GM18909 (cell line): ENCODE data around the gene TCP1.
A peak's percentile ranks its signal among the peaks of the same experiment; 100 is the strongest.

Source experiments
- ATAC-seq: cut with Tn5 transposase; IDR thresholded peaks from one replicate; pipeline ENCODE4 v1.9.1; 2021; ENCODE audit warnings: mild to moderate bottlenecking; ENCODE audit not compliant: unreplicated experiment, poor library complexity

The TCP1 gene

DNA sequence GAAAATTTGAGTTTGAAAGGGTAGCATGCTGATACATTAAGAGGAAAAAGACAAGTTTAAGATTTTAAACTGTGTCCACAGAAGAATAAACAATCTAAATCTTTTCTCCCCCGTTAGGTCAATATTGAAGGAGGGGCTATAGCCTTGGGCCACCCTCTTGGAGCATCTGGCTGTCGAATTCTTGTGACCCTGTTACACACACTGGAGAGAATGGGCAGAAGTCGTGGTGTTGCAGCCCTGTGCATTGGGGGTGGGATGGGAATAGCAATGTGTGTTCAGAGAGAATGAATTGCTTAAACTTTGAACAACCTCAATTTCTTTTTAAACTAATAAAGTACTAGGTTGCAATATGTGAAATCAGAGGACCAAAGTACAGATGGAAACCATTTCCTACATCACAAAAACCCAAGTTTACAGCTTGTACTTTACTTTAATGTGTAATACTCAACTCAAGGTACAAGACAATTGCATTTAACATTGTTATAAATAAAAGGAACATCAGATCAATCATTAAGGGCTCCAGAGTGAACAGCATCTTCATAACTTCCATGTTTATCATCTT, 10.8 kb downstream of the TCP1 start:
- no peak for ATAC-seq

DNA sequence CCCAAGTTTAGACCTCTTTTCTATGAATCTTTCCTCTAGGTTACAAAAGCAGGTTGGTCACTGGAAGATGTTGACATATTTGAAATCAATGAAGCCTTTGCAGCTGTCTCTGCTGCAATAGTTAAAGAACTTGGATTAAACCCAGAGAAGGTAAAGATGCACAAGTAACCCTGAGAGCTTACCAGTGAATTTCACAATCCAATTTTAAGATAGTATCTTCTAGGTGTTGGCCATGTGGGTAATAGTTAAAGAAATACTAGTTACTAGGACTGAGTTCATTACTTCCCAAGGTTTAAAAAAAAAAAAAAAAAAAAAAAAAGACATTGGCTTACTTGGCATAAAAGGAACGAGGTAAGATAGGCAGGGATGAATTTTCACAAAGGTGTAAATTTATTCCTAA, 11.3 kb downstream of the TCP1 start:
- no peak for ATAC-seq

DNA sequence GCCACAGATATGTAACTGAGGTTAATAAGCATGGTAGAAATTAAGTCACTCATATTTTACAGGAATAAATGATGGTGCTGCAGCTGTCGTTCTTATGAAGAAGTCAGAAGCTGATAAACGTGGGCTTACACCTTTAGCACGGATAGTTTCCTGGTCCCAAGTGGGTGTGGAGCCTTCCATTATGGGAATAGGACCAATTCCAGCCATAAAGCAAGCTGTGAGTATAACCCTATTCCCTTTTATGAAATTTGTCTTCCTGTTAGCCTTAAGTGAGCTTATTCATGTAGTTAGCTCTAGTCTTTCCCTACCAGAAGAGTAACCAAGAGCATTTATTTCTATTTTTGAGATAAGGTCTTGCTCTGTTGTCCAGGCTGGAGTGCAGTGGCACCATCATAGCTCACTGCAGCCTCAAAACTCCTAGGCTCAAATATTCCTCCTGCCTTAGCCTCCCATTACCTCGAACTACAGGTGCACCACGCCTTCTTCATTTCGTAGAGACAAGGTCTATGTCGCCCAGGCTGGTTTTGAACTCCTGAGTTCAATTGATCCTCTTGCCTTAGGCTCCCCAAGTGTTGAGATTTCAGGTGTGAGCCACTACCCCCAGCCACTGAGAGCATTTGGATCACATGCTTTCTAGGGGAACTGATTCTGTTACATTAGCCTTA, 12.0 kb downstream of the TCP1 start:
- no peak for ATAC-seq

DNA sequence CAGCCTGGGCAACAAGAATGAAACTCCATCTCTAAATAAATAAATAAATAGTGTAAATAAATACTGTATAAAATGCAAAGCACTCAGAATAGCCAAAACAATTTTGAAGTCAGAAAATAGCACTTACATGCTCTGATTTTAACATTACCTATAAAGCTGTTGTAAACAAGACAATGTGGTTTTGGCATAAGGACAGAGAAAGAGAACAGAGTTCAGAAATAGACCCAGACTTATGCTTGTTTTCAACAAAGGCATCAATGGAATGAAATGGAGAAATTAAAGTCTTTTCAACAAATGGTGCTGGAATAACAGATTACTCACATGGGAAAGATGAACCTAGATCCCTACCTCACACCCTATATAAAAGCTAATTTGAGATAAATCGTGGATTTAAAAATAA, 17.2 kb downstream of the TCP1 start:
- no peak for ATAC-seq

DNA sequence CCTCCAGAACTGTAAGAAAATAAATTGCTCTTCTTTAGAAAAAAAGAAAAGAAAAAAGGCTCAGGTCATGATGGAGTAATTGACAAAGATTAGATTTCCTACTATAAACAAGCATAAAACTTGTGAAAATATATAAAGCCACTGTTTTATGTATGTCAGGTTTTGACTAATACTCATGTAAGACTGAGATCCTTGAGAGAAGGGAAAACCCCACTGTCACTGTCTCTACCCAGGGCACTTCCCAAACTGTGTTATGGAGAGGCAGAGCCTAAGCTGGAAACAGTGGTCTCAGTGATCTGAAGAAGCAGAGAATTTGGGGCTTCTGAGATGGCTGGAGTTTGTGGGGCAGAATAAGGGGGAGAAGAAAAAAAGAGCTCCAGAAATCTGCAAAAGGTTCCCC, 19.9 kb downstream of the TCP1 start:
- ATAC-seq = no peak

DNA sequence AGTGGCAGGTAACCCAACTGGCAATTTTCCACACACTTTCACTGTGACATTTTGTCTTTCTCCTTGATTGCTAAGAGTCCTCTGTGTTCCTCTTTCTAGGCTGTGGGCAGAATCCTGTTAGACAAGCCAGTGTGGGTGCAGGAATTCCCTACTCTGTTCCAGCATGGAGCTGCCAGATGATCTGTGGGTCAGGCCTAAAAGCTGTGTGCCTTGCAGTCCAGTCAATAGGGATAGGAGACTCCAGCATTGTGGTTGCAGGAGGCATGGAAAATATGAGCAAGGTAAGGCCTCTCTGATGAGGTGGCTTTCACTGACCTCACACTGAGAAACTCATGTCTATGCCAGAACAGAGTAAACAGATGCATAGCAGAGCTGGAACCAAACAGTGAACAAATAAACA, 22.5 kb downstream of the TCP1 start:
- no peak for ATAC-seq

DNA sequence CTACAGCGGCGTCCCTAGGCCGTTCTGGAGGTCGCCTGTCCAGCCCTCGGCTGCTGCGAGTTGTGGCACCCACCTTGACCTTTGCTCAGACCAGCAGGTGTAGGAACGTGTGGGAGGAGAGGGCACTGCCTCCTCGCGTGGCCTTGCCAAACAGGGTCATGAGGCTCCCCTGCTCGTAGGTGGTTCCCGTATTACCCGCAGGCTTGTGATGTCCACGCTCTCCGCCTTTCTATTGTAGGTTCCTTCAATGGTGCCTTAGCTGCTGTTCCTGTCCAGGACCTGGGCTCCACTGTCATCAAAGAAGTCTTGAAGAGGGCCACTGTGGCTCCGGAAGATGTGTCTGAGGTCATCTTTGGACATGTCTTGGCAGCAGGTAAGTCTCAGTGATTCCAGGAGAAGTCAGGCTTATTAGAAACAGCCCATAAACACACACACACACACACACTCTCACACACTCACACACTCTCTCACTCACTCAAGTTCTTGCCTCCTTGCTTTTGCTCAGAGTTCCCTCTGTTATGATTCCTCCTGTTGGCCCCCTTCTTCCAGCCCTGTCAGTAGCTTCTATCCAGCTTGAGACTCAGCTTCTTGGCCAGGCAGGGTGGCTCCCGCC, 26.6 kb downstream of the TCP1 start:
- ATAC-seq = peak; percentile 14

DNA sequence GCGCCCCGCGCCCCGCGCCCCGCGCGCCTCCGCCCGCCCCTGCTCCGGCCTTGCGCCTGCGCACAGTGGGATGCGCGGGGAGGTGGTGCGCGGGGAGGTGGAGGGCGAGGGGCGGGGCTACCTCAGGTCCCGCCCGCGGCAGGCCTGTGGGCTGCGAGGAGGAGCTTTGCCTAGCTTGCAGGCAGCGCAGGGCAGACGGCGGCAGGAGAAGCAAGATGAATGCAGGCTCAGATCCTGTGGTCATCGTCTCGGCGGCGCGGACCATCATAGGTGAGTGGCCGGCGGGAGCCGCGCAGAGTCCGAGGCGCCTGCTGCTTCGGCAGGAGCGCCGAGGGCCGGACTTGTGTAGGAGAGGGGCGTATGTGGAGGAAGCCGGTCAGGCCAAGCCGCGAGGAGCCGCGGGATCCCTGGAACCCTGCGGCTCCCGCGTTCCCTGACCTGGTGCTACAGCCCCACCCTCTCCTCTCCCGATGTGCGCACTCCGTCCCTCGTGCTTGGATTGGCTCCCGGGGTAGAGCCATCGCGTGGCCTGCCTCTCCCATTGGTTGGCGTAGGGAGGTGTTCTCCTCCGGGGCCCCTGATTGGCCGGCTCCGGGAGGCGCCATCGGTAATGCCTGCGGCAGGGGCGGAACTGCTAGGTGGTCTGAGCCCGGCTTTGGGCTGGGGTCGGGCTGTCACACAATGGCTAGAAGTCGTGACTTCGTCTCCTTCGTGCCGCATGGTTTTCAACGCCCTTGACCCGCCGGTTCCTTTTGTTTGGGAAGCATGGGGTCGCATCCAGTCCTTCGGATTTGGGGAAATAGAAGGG, 27.3 kb downstream of the TCP1 start, which contains the start of gene ACAT2:
ACAT2 (plus strand) TSS at position 173 of the 808 bp plus-strand sequence; CDS start at position 216, 43 bp downstream.
- peak; percentile 97 for ATAC-seq

DNA sequence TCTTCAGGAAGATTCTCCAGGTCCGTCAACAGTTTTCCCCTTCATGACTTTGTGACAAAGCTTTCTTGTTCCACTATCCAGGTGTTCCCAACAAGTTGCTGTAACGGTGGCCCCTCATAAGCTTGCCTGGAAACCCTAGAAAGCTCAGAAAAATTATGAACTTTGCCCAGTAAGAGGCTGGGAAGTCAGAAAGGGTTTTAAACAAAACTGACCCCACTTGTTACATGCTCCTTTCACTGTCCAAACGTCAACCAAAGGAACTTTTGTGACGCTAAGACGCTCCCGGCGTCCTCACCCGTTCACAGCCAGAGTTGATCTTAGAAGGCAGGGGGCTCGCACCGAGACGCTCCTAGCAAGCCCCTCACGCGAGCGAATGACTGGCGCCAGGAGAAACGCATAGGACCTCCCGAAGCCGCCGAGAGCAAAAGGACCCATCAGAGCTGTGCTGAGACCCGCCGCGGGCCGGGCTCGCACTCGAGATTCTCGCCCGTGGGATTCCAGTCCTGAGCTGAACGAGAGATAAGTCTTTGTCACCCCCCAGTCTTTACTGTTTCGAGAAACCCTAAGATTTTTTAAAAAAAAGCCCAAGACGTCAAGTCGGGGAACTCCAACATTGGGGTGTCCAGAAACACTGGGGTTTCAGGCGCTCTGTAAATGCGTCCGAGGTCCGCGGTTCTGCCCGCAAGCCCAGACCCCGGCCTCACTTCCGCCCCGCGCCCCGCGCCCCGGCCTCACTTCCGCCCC, 28.1 kb downstream of the TCP1 start:
- peak; percentile 6 for ATAC-seq

DNA sequence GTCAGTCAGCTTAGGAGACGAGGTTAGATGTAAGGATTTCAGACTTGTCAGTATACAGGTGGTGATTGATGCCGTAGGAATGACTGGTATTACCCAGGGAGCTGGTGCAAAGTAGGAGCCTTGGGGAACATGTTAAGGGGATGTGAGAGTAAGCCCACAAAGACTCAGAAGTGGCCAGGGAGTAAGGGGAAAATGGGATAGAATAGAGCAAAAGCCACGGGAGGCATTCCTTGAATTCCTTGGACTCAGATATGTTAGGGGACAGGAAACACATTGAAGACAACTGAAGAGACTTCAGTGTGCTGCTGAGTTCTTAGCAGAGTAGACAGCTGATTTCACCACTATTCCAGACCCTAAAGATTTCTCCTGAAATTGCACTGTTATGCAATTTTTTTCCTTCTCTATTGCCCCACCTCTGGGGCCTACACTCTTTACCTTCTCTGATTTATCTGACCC, 28.8 kb downstream of the TCP1 start:
- ATAC-seq = no peak

DNA sequence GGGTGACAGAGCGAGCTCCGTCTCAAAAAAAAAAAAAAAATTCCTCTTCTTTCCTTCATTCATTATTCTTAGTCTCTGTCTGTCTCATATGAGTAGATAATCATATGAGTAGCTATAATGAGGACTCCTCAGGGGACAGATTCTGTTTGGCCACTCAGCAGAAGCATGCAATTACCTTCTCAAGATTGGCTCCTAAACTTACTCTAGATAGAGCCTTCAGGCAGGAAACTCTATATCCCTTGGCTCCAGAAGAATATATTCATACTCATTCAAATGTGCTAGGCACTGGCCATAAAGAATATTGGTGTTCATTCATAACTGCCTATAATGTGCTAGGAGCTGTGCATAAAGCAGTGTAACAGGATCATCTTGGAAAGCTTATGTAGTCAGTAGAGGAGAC, 29.8 kb downstream of the TCP1 start:
- ATAC-seq = no peak

DNA sequence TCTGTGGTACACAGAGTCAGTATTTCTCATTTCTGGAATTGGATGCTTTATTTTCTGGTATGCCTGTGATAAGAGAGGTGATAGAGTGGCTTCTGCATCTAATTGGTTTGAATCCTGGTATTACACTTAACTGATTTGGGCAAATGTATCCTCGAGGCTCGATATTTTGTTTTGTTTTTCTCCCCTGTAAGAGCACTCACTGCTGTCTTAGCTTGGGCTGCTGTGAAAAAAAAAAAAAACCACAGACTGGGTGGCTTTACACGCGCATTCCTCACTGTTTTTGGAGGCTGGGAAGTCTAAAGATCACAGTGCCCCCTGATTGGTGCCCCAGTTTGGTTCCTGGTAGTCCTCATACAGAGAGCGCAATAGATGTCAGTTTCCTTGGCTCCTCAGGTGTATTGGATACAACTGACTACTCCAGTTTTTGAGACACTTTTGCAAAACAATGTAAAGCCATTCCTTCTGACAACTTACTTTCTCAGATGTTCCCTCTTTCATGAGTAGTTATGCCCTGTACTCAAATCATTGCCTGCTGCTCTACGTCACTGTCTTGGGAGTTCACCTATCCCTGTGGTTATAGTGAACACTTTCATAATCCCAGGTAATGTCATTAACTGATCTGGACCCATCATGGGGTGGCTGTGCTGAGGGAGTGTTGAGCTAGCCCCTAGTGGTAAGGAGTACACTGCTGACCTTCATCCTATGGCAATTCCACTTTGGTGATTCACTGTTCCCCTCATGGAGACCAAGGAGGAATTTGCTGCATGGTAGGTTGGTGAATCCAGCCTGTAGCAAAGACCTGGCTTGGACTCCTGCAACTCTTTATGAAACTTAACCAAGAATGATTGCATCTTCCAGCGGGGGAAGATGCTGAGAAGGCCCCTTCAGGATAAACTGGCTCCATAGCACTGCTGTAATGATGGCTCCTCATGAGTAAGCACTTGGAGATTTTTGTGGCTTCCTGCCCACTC, 31.1 kb downstream of the TCP1 start:
- ATAC-seq = no peak

DNA sequence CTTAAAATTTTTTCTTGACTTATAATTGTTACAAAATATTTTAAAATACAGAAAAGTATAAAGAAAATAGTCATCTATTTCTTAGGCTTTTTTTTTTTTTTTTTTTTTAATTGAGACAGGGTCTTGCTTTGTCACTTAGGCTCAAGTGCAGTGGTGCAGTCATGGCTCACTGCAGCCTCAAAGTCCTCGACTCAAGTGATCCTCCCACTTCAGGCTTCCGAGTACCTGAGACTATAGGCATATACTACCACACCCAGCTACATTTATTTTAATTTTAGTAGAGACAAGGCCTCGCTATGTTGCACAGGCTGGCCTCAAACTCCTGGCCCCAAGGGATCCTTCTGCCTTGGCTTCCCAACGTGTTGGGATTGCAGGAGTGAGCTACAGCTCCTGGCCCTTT, 32.9 kb downstream of the TCP1 start:
- ATAC-seq = no peak

DNA sequence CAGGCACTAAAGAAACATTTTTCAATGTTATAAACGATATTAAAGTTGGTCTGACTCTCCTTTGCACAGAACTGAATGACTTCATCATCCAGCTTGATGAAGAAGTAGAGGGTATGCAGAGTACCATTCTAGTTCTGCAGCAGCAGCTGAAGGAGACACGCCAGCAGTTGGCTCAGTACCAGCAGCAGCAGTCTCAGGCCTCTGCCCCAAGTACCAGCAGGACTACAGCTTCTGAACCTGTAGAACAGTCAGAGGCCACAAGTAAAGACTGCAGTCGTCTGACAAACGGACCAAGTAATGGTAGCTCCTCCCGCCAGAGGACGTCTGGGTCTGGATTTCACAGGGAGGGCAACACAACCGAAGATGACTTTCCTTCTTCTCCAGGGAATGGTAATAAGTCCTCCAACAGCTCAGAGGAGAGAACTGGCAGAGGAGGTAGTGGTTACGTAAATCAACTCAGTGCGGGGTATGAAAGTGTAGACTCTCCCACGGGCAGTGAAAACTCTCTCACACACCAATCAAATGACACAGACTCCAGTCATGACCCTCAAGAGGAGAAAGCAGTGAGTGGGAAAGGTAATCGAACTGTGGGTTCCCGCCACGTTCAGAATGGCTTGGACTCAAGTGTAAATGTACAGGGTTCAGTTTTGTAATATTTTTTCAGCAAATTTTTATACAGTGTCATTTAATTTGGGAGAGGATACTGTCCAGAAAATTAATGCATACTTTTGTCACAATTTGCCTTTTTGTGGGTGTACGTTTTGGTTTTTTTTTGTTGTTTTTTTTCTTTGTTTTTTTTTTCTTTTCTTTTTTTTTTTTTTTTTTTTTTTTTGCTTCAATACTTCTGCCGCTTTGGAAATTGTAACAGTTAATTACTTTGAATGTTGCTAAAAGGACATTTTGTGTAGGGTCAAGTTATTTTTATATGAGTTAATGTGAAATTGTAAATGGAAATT, 34.2 kb downstream of the TCP1 start:
- ATAC-seq = no peak

DNA sequence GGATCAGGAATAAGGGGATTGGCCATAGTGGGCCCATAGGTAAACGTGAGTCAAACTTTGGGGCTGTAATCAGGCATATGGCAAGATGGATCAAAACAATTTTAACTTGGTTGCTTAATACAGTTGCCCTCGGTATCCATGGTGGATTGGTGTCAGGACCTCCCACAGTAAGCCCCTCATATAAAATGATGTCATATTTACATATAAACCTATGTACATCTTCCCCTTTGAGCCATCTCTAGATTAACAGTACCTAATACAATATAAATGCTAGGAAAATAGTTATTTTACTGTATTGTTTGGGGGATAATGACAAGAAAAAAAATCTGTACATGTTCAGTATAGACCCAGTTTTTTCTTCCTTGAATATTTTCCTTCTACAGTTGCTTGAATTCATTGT, 35.0 kb downstream of the TCP1 start:
- no peak for ATAC-seq

DNA sequence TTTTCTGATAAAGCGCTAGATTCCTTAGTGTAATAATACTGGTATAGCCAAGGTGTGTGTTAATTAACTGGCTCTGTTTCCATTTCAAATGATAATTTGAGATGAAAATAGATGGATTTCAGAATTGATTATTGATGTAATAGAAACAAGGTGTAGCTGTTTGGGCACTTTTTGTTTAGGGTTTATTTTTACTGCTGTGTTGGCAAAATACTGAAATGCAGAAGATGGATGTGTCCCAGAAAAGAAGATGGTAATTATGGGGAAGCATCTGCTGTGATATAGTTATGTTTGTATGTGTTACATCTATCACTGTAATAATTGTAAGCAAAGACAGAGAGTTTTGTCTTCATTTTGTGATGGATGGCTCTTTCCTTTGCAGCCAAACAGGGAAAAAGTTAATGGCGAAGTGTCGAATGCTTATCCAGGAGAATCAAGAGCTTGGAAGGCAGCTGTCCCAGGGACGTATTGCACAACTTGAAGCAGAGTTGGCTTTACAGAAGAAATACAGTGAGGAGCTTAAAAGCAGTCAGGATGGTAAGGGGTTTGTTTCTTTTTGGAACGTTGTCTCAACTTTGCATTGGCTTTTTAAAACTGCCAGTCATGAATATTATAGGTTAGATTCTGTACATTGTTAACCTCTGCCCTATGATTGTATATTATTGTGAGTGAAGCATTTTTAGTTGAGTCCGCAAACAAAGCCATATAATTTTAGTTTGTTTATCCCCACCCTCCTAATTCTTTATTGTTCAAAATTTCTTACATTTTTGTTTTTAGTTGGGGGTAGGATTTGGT, 36.1 kb downstream of the TCP1 start:
- no peak for ATAC-seq

DNA sequence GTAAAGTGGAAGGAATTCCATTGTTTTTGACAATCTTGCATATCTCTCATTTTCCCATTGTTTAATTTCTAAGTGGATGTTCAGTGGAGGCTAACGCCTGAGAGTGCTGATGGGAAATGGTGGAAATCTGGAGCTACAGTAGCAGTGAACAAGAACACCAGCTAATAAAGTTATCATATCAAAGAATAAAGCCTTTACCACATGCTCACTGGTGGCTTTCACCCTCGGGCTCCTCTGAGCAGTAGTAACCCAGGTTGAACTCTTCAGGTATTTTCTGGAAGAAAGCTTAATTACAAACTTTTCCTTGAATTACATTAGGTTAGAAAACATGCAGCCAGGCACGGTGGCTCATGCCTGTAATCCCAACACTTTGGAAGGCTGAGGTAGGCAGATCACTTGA, 38.0 kb downstream of the TCP1 start:
- no peak for ATAC-seq
